Measurements from ENCODE around the gene TRAP1.
A peak's percentile ranks its signal among the peaks of the same experiment; 100 is the strongest.
"Not testable (repeated sequence)": the region's sequence is repeated elsewhere in the genome, so short reads cannot be mapped to it uniquely, and the experiment has no call there.

Gene TRAP1

GRCh38 chr16:3645108-3645503 is 72.2 kb downstream of the TRAP1 start:
- DNase-seq: no peak

- DNase-seq: no peak
Measured at GRCh38 chr16:3643095-3643730, 74.1 kb downstream of the TRAP1 start.

DNA sequence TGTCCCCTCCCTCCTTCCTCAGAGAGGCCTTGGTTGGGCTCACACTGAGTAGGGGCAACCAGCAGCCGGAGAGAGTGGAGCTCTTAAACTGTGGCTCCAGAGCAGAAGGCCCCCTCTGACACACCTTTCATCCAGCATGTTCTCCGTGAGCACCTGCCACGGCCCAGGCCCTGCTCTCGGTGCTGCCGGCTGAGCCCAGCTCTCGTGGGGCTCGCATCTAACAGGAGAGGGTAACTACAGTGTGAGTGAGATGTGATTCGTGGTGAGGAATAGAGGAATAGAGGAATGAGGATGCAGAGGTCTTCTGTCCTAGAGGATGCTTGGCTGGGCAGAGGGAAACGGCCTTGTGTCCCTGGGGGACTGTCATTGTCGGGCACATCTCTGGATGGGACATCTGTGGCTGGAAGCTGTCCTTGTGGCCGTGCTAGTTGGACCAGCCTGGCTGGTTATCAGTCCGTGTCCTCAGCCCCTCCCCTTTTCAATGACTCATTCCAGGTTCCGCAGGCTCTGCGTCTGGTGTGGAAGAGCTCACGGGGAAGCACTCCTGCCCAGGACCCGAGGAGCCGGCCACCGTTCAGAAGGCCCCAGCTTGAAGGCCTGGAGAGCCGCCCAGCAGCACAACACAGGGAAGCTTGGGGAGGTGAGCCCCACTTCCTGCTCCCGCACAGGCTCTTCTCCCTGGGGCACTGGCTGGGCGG is 74.8 kb downstream of the TRAP1 start:
- no peak for DNase-seq

DNA sequence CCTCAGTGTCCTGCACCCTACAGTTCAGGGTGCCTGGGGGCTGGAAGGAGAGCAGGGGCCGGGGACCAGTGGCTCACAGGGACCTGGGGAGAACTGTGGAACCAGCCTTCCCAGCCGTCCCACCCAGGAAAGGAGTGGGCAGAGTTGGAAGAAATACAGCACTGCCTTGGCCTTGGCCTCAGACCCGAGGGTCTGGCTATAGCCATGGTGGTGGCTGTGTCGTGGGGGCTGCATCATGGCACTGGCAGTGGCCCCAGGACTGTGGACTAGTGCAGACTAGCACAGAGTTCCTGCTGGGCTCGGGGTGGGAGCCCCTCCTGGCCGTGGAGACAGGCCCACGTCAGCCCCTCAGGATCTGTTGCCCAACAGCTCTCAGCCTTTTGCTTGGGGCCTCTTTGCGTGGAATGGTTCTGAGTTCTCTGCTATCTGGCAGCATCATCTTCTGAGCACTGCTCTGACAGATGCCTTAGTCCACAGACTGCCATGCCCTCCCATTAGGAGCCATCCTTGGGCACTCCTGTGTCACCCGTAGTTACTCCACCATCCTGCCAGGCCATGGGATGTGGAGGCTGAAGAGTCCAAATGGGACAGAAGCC is 75.4 kb downstream of the TRAP1 start:
- no peak for DNase-seq

- no peak for DNase-seq
Measured at GRCh38 chr16:3640632-3641501, 76.5 kb downstream of the TRAP1 start.

- DNase-seq: no peak
Measured at GRCh38 chr16:3640207-3640606, 77.1 kb downstream of the TRAP1 start.

DNA sequence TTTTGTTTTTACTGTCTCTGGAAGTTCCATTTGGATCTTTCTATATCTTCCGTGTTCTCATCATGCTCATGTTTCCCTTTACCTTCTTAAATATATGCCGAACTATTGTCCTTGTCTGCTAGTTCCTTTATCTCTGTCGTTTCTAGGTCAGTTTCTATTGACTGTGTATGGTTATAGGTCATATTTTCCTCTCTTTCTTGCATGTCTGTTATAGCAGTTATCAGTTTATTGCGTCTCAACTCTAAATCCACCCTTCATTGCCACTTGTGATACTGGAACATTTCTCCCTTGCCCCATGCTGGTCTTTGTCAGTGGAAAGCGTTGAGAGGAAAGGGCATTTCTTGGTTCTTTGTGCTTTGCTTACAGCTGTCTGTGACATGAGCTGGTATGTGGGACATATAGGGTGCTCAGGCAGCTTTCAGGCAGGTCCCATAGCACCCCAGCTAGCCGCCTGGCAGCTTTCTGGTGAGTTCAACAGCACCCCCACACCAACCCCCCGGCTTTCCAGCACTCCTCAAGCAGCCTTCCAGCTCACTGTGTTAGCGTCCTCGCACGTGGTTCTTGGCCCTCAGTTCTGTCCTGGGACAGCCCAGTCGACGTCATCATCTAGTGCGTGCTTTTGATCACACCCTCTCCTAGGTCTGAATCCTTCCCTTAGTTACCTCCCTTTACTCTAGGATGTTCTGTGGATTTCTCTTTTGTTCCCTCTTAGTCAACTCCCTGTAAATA is 78.2 kb downstream of the TRAP1 start:
- DNase-seq: no peak

DNA sequence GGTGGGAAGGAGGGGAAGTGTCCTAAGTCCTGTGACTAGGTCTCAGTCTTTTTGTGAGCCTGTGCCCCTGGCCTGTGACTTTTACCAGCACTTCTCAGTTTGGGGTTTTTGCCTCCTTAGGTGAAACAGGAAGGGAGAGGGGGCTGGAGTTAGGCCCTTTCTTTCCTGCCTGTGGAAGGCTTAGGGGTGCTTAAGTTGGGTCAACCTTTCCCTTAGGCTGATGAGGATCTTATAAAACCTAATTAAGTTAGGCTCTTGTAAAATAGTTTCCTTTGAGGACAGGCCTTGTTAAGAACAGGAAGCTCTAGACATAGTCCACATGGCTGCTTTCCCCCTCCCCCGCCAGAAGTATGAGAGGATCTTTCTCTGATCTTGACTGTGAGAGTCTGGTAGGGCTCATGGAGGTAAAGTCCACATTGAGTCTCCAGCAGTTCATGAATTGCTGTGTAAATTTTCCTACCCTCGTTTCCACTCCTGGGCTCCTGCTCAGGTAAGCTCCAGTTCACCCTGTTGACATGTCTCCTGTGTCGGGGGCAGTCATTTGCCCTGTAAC is 79.9 kb downstream of the TRAP1 start:
- DNase-seq: no peak

DNA sequence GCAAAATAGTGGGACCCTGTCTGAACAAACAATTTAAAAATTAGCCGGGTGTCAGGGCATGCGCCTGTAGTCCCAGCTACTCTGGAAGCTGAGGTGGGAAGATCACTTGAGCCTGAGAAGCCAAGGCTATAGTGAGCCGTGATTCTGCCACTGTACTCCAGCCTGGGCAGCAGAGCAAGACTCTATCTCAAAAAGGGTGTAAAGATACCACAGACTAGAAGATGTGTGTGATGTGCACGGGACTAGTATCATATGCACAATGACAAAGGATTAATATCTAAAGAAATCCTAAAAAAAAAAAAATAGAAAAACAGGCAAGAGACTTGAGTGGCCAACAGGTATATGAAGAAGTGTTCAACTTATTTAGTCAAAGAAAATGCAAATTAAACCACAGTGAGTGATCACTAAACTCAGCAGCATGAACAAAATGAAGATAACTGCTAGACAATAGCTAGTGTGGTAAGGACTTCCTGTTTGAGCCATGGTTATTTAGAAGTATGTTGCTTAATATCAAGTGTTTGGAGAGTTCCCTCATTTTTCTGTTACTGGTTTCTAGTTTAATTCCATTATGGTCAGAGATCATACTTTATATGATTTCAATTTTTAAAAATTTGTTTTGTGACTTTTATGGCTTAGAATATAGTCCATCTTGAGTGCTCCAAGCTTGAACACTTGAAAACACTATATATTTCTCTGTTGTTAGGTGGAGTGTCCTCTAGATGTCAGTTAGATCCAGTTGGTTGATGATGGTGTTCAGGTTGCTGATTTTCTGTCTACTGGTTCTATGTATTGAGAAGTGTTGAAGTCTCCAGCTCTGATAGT is 91.2 kb downstream of the TRAP1 start:
- DNase-seq: no peak

DNA sequence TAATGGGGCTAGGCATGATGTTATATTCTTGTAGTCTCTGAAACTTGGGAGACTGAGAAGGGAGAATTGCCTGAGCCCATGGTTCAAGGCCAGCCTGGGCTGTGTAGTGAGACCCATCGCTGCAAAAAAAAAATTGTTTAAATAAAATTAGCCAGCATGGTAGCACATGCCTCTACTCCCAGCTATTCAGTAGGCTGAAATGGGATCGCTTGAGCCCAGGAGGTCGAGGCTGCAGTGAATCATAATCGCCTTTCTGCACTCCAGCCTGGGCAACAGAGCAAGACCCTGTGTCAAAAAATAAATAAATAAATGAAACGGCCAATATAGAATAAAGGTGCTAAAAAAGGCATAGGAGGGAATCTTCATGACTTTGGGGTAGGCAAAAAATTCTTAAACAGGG is 92.0 kb downstream of the TRAP1 start:
- DNase-seq: no peak

GRCh38 chr16:3623642-3624041 is 93.7 kb downstream of the TRAP1 start:
- no peak for DNase-seq

- no peak for DNase-seq
Measured at GRCh38 chr16:3618769-3619141, 98.6 kb downstream of the TRAP1 start.

GRCh38 chr16:3612510-3613466 is 104.5 kb downstream of the TRAP1 start:
- DNase-seq: no peak

- DNase-seq: peak; percentile 48
Measured at GRCh38 chr16:3611146-3611975, 106.0 kb downstream of the TRAP1 start, which contains the start of gene SLX4. Gene SLX4 (minus strand): TSS chr16:3611606. CDS start chr16:3608964, 2,642 bp downstream.

DNA sequence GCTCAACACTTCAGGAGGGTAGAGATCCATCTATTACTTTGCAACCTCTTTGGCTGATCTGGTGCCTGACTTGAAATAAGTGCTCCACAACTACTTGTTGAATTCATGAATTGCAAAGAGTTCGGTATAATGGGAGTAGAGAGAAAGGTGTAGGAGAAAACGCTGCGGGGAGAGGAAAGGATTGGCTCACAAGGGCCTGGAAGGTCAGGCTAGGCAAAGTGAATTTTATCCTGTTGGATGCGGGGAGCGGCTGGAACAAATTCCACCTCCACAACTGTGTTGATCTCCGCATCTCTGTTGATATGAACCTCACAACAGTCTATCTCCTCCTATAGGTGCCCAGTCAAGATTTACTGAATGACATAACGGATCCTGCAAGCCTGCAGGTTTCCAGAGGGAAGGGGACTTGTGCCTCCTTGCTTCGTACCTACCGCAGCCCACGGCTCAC is 106.6 kb downstream of the TRAP1 start:
- no peak for DNase-seq

DNA sequence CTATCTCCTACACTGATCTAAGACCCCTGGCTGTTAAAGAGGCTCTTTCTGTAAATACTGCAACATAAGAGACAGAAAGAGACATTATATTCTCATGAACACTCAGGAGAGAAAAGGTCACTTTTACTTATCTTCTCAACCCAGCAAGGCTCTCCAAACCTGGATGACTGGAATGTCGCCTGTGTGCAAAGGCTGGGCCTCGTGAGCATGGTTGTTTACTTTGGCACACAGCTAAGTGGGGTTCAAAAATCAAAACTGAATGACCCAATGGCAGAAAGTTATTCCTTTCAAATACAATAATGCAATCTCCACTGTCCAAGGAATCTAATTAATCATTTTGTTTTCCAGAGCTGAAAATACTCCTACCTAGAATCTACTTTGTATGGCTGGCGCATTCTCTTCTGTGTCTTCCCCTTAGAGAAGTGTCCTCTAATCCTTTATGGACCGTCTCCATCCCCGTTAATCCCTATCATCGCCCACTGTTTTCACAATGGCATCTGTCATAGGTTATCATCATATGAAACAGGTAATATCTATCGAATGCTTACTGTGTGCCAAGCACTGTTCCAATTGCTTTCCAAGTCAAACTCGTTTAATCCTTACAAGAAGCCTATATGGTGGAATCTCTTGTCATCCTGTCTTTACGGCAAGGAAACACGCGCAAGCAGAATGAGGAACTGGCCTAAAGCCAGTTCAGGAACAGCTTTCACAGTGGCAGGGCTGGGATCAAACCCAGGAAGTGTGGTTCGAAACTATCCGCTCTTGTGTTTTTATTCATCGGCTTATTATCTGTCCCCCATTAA is 107.2 kb downstream of the TRAP1 start:
- no peak for DNase-seq

DNA sequence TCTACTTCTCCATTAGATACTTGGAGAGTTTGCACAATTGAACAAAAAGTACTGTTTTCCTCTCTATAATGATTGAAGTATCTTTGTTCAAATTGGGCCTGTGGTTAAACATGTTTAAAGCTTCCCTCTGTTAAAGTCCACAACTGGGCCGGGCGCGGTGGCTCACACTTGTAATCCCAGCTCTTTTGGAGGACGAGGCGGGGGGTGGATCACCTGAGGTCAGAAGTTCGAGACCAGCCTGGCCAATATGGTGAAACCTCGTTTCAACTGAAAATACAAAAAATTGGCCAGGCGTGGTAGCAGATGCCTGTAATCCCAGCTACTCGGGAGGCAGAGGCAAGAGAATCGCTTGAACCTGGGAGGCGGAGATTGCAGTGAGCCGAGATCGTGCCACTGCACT is 108.3 kb downstream of the TRAP1 start:
- not testable (repeated sequence) for DNase-seq

- no peak for DNase-seq
Measured at GRCh38 chr16:3608069-3608468, 109.3 kb downstream of the TRAP1 start.
